IMR-90 (cell line): Measurements from ENCODE around the gene ARMH3. TPM values are rescaled to one million over a fixed set of nuclear protein-coding genes. Genes with fewer than 3 reads are reported as not detected.

ENCODE experiments used
- ATAC-seq: fragments of 200-7000 bp; cut with Tn5 transposase; 2 replicates; pipeline ENCODE4 v1.9.1; 2020; ENCODE audit warnings: low read depth, mild to moderate bottlenecking, moderate library complexity
- BruUV-seq: library from RNA; stranded (reverse); fragments of 400-500 nt; replicated peaks from 2 replicates; lab custom pipeline; 2021; lab: Mats Ljungman, UMichigan
- CTCF ChIA-PET: fragments of 300-600 bp; formaldehyde crosslinking; extraction: SDS; loops from one replicate; lab custom pipeline; 2021; ENCODE audit warnings: antibody characterized with exemption; lab: Yijun Ruan, JAX
- POLR2A ChIA-PET: fragments of 300-600 bp; sonication (Branson Sonifier 250); formaldehyde crosslinking; loops from one replicate; lab custom pipeline; 2022; ENCODE audit warnings: antibody characterized with exemption; ENCODE audit not compliant: unreplicated experiment; lab: Charles Lee
- DNase-seq: peaks from one replicate; pipeline ENCODE4 v3.0.0; 2013
- H2AFZ ChIP-seq: replicated peaks from 2 replicates; pipeline ENCODE3; 2013; ENCODE audit warnings: low read length, mild to moderate bottlenecking; ENCODE audit not compliant: poor library complexity
- H2AK5ac ChIP-seq: 2 replicates; pipeline ENCODE4 v1.6.1; 2013; ENCODE audit warnings: low read depth, low read length, inconsistent platforms
- H2AK9ac ChIP-seq: replicated peaks from 2 replicates; pipeline ENCODE3; 2013; ENCODE audit warnings: mild to moderate bottlenecking, low read depth, low read length, moderate library complexity; ENCODE audit not compliant: poor library complexity
- H2BK120ac ChIP-seq: 2 replicates; pipeline ENCODE4 v1.6.1; 2013; ENCODE audit warnings: low read depth, low read length, inconsistent platforms
- H2BK15ac ChIP-seq: 3 replicates; pipeline ENCODE4 v1.6.1; 2013; ENCODE audit warnings: low read depth, low read length, inconsistent platforms
- H2BK20ac ChIP-seq: 2 replicates; pipeline ENCODE4 v1.6.1; 2013; ENCODE audit warnings: low read depth, mild to moderate bottlenecking, inconsistent platforms, low read length, moderate library complexity
- H2BK5ac ChIP-seq: 2 replicates; pipeline ENCODE4 v1.6.1; 2013; ENCODE audit warnings: mild to moderate bottlenecking, low read depth, low read length, inconsistent platforms; ENCODE audit not compliant: poor library complexity, severe bottlenecking
- H3K14ac ChIP-seq: replicated peaks from 2 replicates; pipeline ENCODE4 v1.6.1; 2013; ENCODE audit warnings: low read depth, low read length, inconsistent platforms
- H3K18ac ChIP-seq: 2 replicates; pipeline ENCODE4 v1.6.1; 2013; ENCODE audit warnings: low read depth, low read length, control low read depth
- H3K23ac ChIP-seq: 2 replicates; pipeline ENCODE4 v1.6.1; 2013; ENCODE audit warnings: low read depth, low read length, inconsistent platforms
- H3K27ac ChIP-seq: 2 replicates; pipeline ENCODE4 v1.5.1; 2013; ENCODE audit warnings: mild to moderate bottlenecking, control low read depth, low read length; ENCODE audit not compliant: insufficient read depth
- H3K27me3 ChIP-seq: 2 replicates; pipeline ENCODE4 v1.6.1; 2013; ENCODE audit warnings: low read length; ENCODE audit not compliant: control insufficient read depth, insufficient read depth
- H3K36me3 ChIP-seq: 2 replicates; pipeline ENCODE4 v1.6.1; 2013; ENCODE audit warnings: low read length, mixed read lengths; ENCODE audit not compliant: control insufficient read depth, insufficient read depth
- H3K4ac ChIP-seq: 2 replicates; pipeline ENCODE4 v1.6.1; 2013; ENCODE audit warnings: low read depth, low read length, inconsistent platforms
- H3K4me1 ChIP-seq: 2 replicates; pipeline ENCODE4 v1.6.1; 2013; ENCODE audit warnings: low read length, mixed read lengths; ENCODE audit not compliant: control insufficient read depth, insufficient read depth
- H3K4me2 ChIP-seq: 2 replicates; pipeline ENCODE4 v1.6.1; 2013; ENCODE audit warnings: low read depth, mild to moderate bottlenecking, control low read depth, low read length, moderate library complexity
- H3K4me3 ChIP-seq: 2 replicates; pipeline ENCODE4 v1.5.1; 2013; ENCODE audit warnings: low read depth, mild to moderate bottlenecking, control low read depth, low read length, moderate library complexity; ENCODE audit not compliant: insufficient read depth
- H3K56ac ChIP-seq: 2 replicates; pipeline ENCODE4 v1.6.1; 2013; ENCODE audit warnings: low read length, inconsistent platforms; ENCODE audit not compliant: insufficient read depth; ENCODE audit errors: extremely low read depth
- H3K79me1 ChIP-seq, 2 experiments: 2 replicates each; pipeline ENCODE4 v1.6.1; 2013; ENCODE audit warnings: low read length in 2 of 2, inconsistent platforms in 1 of 2, low read depth in 1 of 2
- H3K9ac ChIP-seq: 2 replicates; pipeline ENCODE4 v1.6.1; 2013; ENCODE audit warnings: low read depth, low read length, control low read depth
- H3K9me1 ChIP-seq: 2 replicates; pipeline ENCODE4 v1.6.1; 2013; ENCODE audit warnings: low read length, inconsistent platforms; ENCODE audit not compliant: insufficient read depth
- H3K9me3 ChIP-seq: 2 replicates; pipeline ENCODE4 v1.6.1; 2013; ENCODE audit warnings: low read length; ENCODE audit not compliant: control insufficient read depth, insufficient read depth
- H4K20me1 ChIP-seq: 2 replicates; pipeline ENCODE4 v1.6.1; 2013; ENCODE audit warnings: low read length, inconsistent platforms; ENCODE audit not compliant: insufficient read depth
- H4K5ac ChIP-seq: 2 replicates; pipeline ENCODE4 v1.6.1; 2013; ENCODE audit warnings: mild to moderate bottlenecking, low read depth, low read length, control low read depth
- H4K8ac ChIP-seq, 2 experiments: 2 replicates each; pipeline ENCODE4 v1.6.1; 2013; ENCODE audit warnings: low read depth in 2 of 2, low read length in 2 of 2, control low read depth in 1 of 2, inconsistent platforms in 1 of 2
- H4K91ac ChIP-seq: 2 replicates; pipeline ENCODE4 v1.6.1; 2013; ENCODE audit warnings: low read depth, low read length, inconsistent platforms; ENCODE audit not compliant: insufficient read depth
- BHLHE40 ChIP-seq: fragments of 150-350 bp; IDR thresholded peaks from 2 replicates; pipeline ENCODE4 v1.6.1; 2016; ENCODE audit warnings: mild to moderate bottlenecking, low read depth, low read length
- CHD1 ChIP-seq: IDR thresholded peaks from 2 replicates; pipeline ENCODE4 v1.6.1; 2012; ENCODE audit warnings: low read depth, low read length, improper control_type of control experiment
- MAFK ChIP-seq: IDR thresholded peaks from 2 replicates; pipeline ENCODE4 v1.6.1; 2012; ENCODE audit warnings: low read depth, low read length, improper control_type of control experiment
- NFE2L2 ChIP-seq: fragments of 150-350 bp; IDR thresholded peaks from 2 replicates; pipeline ENCODE4 v1.6.1; 2016; ENCODE audit warnings: low read depth, mild to moderate bottlenecking, low read length
- RFX5 ChIP-seq: IDR thresholded peaks from 2 replicates; pipeline ENCODE4 v1.8.0; 2012; ENCODE audit warnings: low read depth, mild to moderate bottlenecking, low read length, moderate library complexity
- WGBS, 2 experiments: methylation state at CpG; one replicate each; pipeline versions ENCODE4 v1.1.5 to v1.1.7; 2013; ENCODE audit warnings: missing lambda C conversion rate in 2 of 2; ENCODE audit not compliant: insufficient read length in 1 of 2; ENCODE audit errors: extremely low coverage in 2 of 2; 5-methylcytosine and 5-hydroxymethylcytosine counted together
- dilution Hi-C: fragments of 300-500 bp; cut with HindIII; formaldehyde crosslinking; loops from one replicate; pipeline ENCODE4 v1.14.3; 2018; ENCODE audit warnings: low sequenced_read_pairs; ENCODE audit not compliant: unreplicated experiment
- in situ Hi-C: fragments of 300-500 bp; cut with MboI; formaldehyde crosslinking; loops from 3 replicates; pipeline ENCODE4 v1.14.3; 2019; ENCODE audit warnings: low sequenced_read_pairs, inconsistent platforms, mixed read lengths
- intact Hi-C: fragments of 100-400 bp; cut with micrococcal nuclease; formaldehyde crosslinking; loops from 2 replicates; pipeline ENCODE4 v1.10.0; 2022
- polyA plus RNA-seq, 3 experiments: library from polyadenylated mRNA; depleted of rRNA; stranded (reverse); fragments of >200 nt; gene quantifications; 2 replicates each; pipeline ENCODE4 v1.2.3, GENCODE V29; 2012; ENCODE audit warnings: low replicate concordance in 1 of 3
- total RNA-seq: library from RNA; depleted of rRNA; stranded (reverse); fragments of >200 nt; gene quantifications from 2 replicates; pipeline ENCODE4 v1.2.3, GENCODE V29; 2012

The ARMH3 gene
- total and polyA plus RNA-seq, 2 of the 4 experiments (the other 2 are of a cell fraction): 12.1 to 13.1 TPM

GRCh38 chr10:101997803-101998202, 58.2 kb downstream of the ARMH3 start:
- H2BK15ac ChIP-seq: no peak overlapping the region

More at GRCh38 chr10:101997803-101998202, 58.2 kb downstream of the ARMH3 start:
- ChIA-PET POLR2A (interaction anchor here (0.7 kb wide), 1 partner anchor 10 kb away, joined by 4 read pairs; no protein-coding TSS in a partner anchor), CTCF (interaction anchor here (1.1 to 1.6 kb wide), 3 partner anchors 12 to 157 kb away, joined by 5 to 9 read pairs (median 5); no protein-coding TSS in a partner anchor)
- no peak for ATAC-seq
- no peak overlapping the region for H3K18ac ChIP-seq
- H3K23ac ChIP-seq: no peak overlapping the region
- peaks cover 3 to 6% of the 10 kb centered on the region in 2 experiments; a peak in 2 of 4 replicates for H3K79me1 ChIP-seq
- no peak for DNase-seq
- H4K5ac ChIP-seq: no peak overlapping the region
- H3K56ac ChIP-seq: no peak overlapping the region
- no peak overlapping the region for H2AK5ac ChIP-seq
- intact Hi-C loops: no loop called here
- H3K4me1 ChIP-seq: 0 out of 2 replicates have a peak, but pooled peaks cover 2% of the 10 kb centered on the region
- H3K4me3 ChIP-seq: no peak overlapping the region
- H2BK20ac ChIP-seq: no peak overlapping the region
- peaks cover 19% of the 10 kb centered on the region for H3K36me3 ChIP-seq
- no peak overlapping the region for H4K8ac ChIP-seq
- no TSS peak for BruUV-seq
- no peak overlapping the region for H2BK5ac ChIP-seq
- H2AK9ac ChIP-seq: no peak overlapping the region
- no peak overlapping the region for H3K9ac ChIP-seq
- in situ Hi-C loops: no loop called here
- no peak for TF ChIP-seq MAFK
- no peak for TF ChIP-seq BHLHE40
- no peak for TF ChIP-seq CHD1
- no peak for TF ChIP-seq RFX5
- TF ChIP-seq NFE2L2: no peak
- no peak overlapping the region for H4K91ac ChIP-seq
- H4K20me1 ChIP-seq: no peaks in the 10 kb centered on the region
- WGBS, 2 experiments: 80% methylated on average over 1 of the region's 2 CpGs; no CpG with 5 or more reads in 1 of the 2 experiments
- no peak overlapping the region for H2BK120ac ChIP-seq
- no peaks in the 10 kb centered on the region for H3K9me3 ChIP-seq
- H3K14ac ChIP-seq: no peak overlapping the region
- dilution Hi-C loops: no loop called here
- no peak overlapping the region for H2AFZ ChIP-seq
- no peak overlapping the region for H3K27ac ChIP-seq
- H3K9me1 ChIP-seq: no peaks in the 10 kb centered on the region
- H3K27me3 ChIP-seq: no peaks in the 10 kb centered on the region
- H3K4me2 ChIP-seq: no peak overlapping the region
- H3K4ac ChIP-seq: no peak overlapping the region
